H9 (cell line): ENCODE data around the gene COQ4. TPM values are rescaled to one million over a fixed set of nuclear protein-coding genes. Genes with fewer than 3 reads are reported as not detected.

Experiments used
- DNase-seq: peaks from one replicate; pipeline ENCODE4 v3.0.0-alpha.2; 2017
- H2AFZ ChIP-seq: one replicate; pipeline ENCODE4 v1.6.1; 2013; ENCODE audit warnings: mild to moderate bottlenecking, low read length, control low read depth, moderate library complexity
- H2AK5ac ChIP-seq: 2 replicates; pipeline ENCODE4 v1.6.1; 2013; ENCODE audit warnings: low read length, control low read depth, mixed read lengths; ENCODE audit not compliant: insufficient read length
- H2BK120ac ChIP-seq: one replicate; pipeline ENCODE4 v1.6.1; 2013; ENCODE audit warnings: low read depth, mild to moderate bottlenecking, low read length, control low read depth, inconsistent platforms; ENCODE audit not compliant: poor library complexity, severe bottlenecking
- H2BK12ac ChIP-seq: 2 replicates; pipeline ENCODE4 v1.6.1; 2013; ENCODE audit warnings: low read length, control low read depth, mixed read lengths, low read depth; ENCODE audit not compliant: insufficient read length
- H2BK15ac ChIP-seq: 2 replicates; pipeline ENCODE4 v1.6.1; 2013; ENCODE audit warnings: low read depth, low read length, control low read depth
- H2BK20ac ChIP-seq: one replicate; pipeline ENCODE4 v1.6.1; 2013; ENCODE audit warnings: low read depth, mild to moderate bottlenecking, low read length, control low read depth, inconsistent platforms; ENCODE audit not compliant: poor library complexity, severe bottlenecking
- H2BK5ac ChIP-seq: 2 replicates; pipeline ENCODE4 v1.6.1; 2013; ENCODE audit warnings: low read length, control low read depth, mixed read lengths; ENCODE audit not compliant: insufficient read length
- H3K14ac ChIP-seq: 2 replicates; pipeline ENCODE4 v1.6.1; 2013; ENCODE audit warnings: low read length, control low read depth; ENCODE audit not compliant: insufficient read depth
- H3K18ac ChIP-seq: 2 replicates; pipeline ENCODE4 v1.6.1; 2013; ENCODE audit warnings: low read depth, mild to moderate bottlenecking, mixed read lengths, low read length, control low read depth; ENCODE audit not compliant: insufficient read length
- H3K23ac ChIP-seq: 2 replicates; pipeline ENCODE4 v1.6.1; 2013; ENCODE audit warnings: low read length, control low read depth, mixed read lengths, low read depth; ENCODE audit not compliant: insufficient read length
- H3K23me2 ChIP-seq: 2 replicates; pipeline ENCODE4 v1.6.1; 2013; ENCODE audit warnings: low read depth, mild to moderate bottlenecking, mixed read lengths, low read length, control low read depth; ENCODE audit not compliant: insufficient read length, poor library complexity, severe bottlenecking
- H3K27ac ChIP-seq: 2 replicates; pipeline ENCODE4 v1.5.1; 2013; ENCODE audit warnings: low read length, control low read depth, mixed read lengths, low read depth; ENCODE audit not compliant: insufficient read length
- H3K27me3 ChIP-seq: 2 replicates; pipeline ENCODE4 v1.6.1; 2013; ENCODE audit warnings: low read length, control low read depth, inconsistent platforms; ENCODE audit not compliant: insufficient read depth
- H3K4ac ChIP-seq: 2 replicates; pipeline ENCODE4 v1.6.1; 2013; ENCODE audit warnings: low read depth, mild to moderate bottlenecking, control low read depth, inconsistent platforms, low read length, moderate library complexity
- H3K4me1 ChIP-seq: 2 replicates; pipeline ENCODE4 v1.6.1; 2013; ENCODE audit warnings: low read length, control low read depth, inconsistent platforms; ENCODE audit not compliant: insufficient read depth
- H3K4me2 ChIP-seq: 2 replicates; pipeline ENCODE4 v1.6.1; 2013; ENCODE audit warnings: low read length, control low read depth, mixed read lengths; ENCODE audit not compliant: insufficient read length, insufficient read depth
- H3K56ac ChIP-seq: 2 replicates; pipeline ENCODE4 v1.6.1; 2013; ENCODE audit warnings: low read depth, mild to moderate bottlenecking, mixed read lengths, low read length, control low read depth; ENCODE audit not compliant: insufficient read length
- H3K79me1 ChIP-seq: 2 replicates; pipeline ENCODE4 v1.6.1; 2013; ENCODE audit warnings: low read depth, mild to moderate bottlenecking, moderate library complexity, low read length, control low read depth, inconsistent platforms; ENCODE audit not compliant: insufficient read depth, poor library complexity, severe bottlenecking
- H3K79me2 ChIP-seq: 2 replicates; pipeline ENCODE4 v1.6.1; 2013; ENCODE audit warnings: low read length, control low read depth, inconsistent platforms; ENCODE audit not compliant: insufficient read depth
- H3K9ac ChIP-seq: 2 replicates; pipeline ENCODE4 v1.6.1; 2013; ENCODE audit warnings: low read length, control low read depth, mixed read lengths; ENCODE audit not compliant: insufficient read length; ENCODE audit errors: extremely low read depth
- H3K9me3 ChIP-seq: one replicate; pipeline ENCODE4 v1.6.1; 2013; ENCODE audit warnings: low read depth, low read length, inconsistent platforms; ENCODE audit not compliant: control insufficient read depth
- H3T11ph ChIP-seq: one replicate; pipeline ENCODE4 v1.6.1; 2013; ENCODE audit warnings: mild to moderate bottlenecking, low read length, control low read depth, inconsistent platforms
- H4K20me1 ChIP-seq: one replicate; pipeline ENCODE4 v1.6.1; 2013; ENCODE audit not compliant: control insufficient read depth, insufficient read length, insufficient read depth
- H4K5ac ChIP-seq: 2 replicates; pipeline ENCODE4 v1.6.1; 2013; ENCODE audit warnings: low read depth, mild to moderate bottlenecking, mixed read lengths, low read length, control low read depth; ENCODE audit not compliant: insufficient read length
- H4K8ac ChIP-seq: replicated peaks from 2 replicates; pipeline ENCODE4 v1.6.1; 2013; ENCODE audit warnings: low read length, control low read depth, mixed read lengths, low read depth; ENCODE audit not compliant: insufficient read length
- H4K91ac ChIP-seq: 2 replicates; pipeline ENCODE4 v1.6.1; 2013; ENCODE audit warnings: low read depth, mild to moderate bottlenecking, moderate library complexity, mixed read lengths, low read length, control low read depth; ENCODE audit not compliant: insufficient read length
- H3K27ac Mint-ChIP-seq, 3 experiments: 2 replicates in 2 of 3; 3 replicates in 1 of 3; pipeline ENCODE4 v1.8.0; 2020 to 2021; ENCODE audit warnings: mixed read lengths in 3 of 3, mild to moderate bottlenecking in 1 of 3, moderate library complexity in 1 of 3
- H3K27me3 Mint-ChIP-seq: 2 replicates; pipeline ENCODE4 v1.8.0; 2021; ENCODE audit warnings: low read depth, mild to moderate bottlenecking, moderate library complexity, mixed read lengths
- H3K36me3 Mint-ChIP-seq, 3 experiments: 2 replicates in 2 of 3; 3 replicates in 1 of 3; pipeline ENCODE4 v1.8.0; 2020 to 2021; ENCODE audit warnings: low read depth in 3 of 3, mixed read lengths in 3 of 3; ENCODE audit not compliant: insufficient read depth in 1 of 3
- H3K4me1 Mint-ChIP-seq, 2 experiments: 2 replicates each; pipeline ENCODE4 v1.8.0; 2020; ENCODE audit warnings: mixed read lengths in 2 of 2
- H3K4me3 Mint-ChIP-seq, 2 experiments: 2 replicates in 1 of 2; 3 replicates in 1 of 2; pipeline ENCODE4 v1.8.0; 2020 to 2021; ENCODE audit warnings: mild to moderate bottlenecking in 2 of 2, mixed read lengths in 2 of 2, moderate library complexity in 1 of 2
- H3K9me3 Mint-ChIP-seq, 2 experiments: 2 replicates in 1 of 2; 3 replicates in 1 of 2; pipeline ENCODE4 v1.8.0; 2020; ENCODE audit warnings: mild to moderate bottlenecking in 2 of 2, mixed read lengths in 2 of 2, moderate library complexity in 1 of 2
- CTCF ChIP-seq: fragments of 200-600 bp; sonication (generic); conservative IDR thresholded peaks from 3 replicates; pipeline ENCODE4 v1.8.0; 2021; ENCODE audit warnings: antibody characterized with exemption, mild to moderate bottlenecking
- WGBS: extraction: QIAGEN DNeasy Blood & Tissue Kit; methylation state at CpG from one replicate; pipeline ENCODE4 v1.1.7; 2013; ENCODE audit warnings: missing lambda C conversion rate, low lambda C conversion rate, mixed read lengths; ENCODE audit not compliant: insufficient read length; ENCODE audit errors: extremely low coverage; 5-methylcytosine and 5-hydroxymethylcytosine counted together
- total RNA-seq: library from RNA; stranded (reverse); gene quantifications from 2 replicates; pipeline ENCODE4 v1.2.1, GENCODE V29; 2021

Gene COQ4
- total RNA-seq, 1 experiment from 2014 or later = 38.4 TPM

- no peak overlapping the region for H4K91ac ChIP-seq
- peaks cover 6 to 12% of the 10 kb centered on the region in 2 experiments for H3K4me1 Mint-ChIP-seq
- WGBS = no CpG with 5 or more reads among the region's 7 CpGs
- H3T11ph ChIP-seq = no peak overlapping the region
- H4K5ac ChIP-seq = no peak overlapping the region
- H3K4me1 ChIP-seq = no peaks in the 10 kb centered on the region
- H3K27me3 Mint-ChIP-seq = no peaks in the 10 kb centered on the region
- peaks cover 7% of the 10 kb centered on the region for H3K23me2 ChIP-seq
- no peaks in the 10 kb centered on the region for H3K27me3 ChIP-seq
- H3K9ac ChIP-seq = no peak overlapping the region
- H3K27ac ChIP-seq = no peak overlapping the region
- peaks cover 3% of the 10 kb centered on the region for H3K79me1 ChIP-seq
- H2BK5ac ChIP-seq = no peak overlapping the region
- no peak overlapping the region for H3K56ac ChIP-seq
- H3K18ac ChIP-seq = no peak overlapping the region
- H2BK12ac ChIP-seq = no peak overlapping the region
- H3K27ac Mint-ChIP-seq = no peak overlapping the region
- H3K9me3 ChIP-seq = no peaks in the 10 kb centered on the region
- no peak for DNase-seq
- peak overlapping the region; percentile 47 for H3K4me2 ChIP-seq
- H2AFZ ChIP-seq = no peak overlapping the region
- H3K23ac ChIP-seq = no peak overlapping the region
- H4K20me1 ChIP-seq = no peaks in the 10 kb centered on the region
- no peaks in the 10 kb centered on the region; a peak in 1 of 5 replicates for H3K9me3 Mint-ChIP-seq
- no peak overlapping the region for H3K14ac ChIP-seq
- no peak overlapping the region for H3K4ac ChIP-seq
- peak overlapping the region; percentile 98 to 99 for H3K4me3 Mint-ChIP-seq
- TF ChIP-seq CTCF = no peak
- peak overlapping the region; percentile 93 for H4K8ac ChIP-seq
- H3K36me3 Mint-ChIP-seq = peaks cover 2 to 33% (median 26%) of the 10 kb centered on the region in 3 experiments
- peaks cover 2% of the 10 kb centered on the region; the same call in 1 of the 2 replicates for H3K79me2 ChIP-seq
- H2BK20ac ChIP-seq = no peak overlapping the region
- no peak overlapping the region for H2BK15ac ChIP-seq
- H2AK5ac ChIP-seq = no peak overlapping the region
- H2BK120ac ChIP-seq = no peak overlapping the region
Measured at GRCh38 chr9:128321343-128321742, 1.3 kb upstream of the COQ4 start.
